ENCODE measurements around the gene TMEM255B.
"Not testable (repeated sequence)": the region's sequence is repeated elsewhere in the genome, so short reads cannot be mapped to it uniquely, and the experiment has no call there.

The TMEM255B gene

GRCh38 chr13:113750554-113751399, 8.2 kb upstream of the TMEM255B start:
- no peak for DNase-seq

DNA sequence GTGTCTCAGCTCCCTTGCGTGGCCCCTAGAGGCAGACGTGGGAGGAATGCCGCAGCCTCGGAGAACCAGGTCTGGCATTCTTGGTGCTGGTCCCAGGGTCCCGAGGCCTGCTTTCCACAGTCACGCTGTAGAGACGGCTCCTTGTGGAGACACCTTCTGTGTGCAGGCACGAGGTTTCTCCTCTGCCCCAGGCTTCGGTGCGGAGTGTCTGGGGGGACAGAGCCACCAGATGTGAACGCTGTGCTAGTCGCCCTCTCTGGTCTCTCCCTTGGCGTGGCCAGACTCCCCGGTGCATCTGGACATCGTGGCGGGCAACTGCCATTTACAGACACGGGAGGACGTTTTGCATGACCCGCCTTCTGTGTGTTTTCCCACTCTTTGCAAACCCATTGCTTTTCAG, 7.5 kb upstream of the TMEM255B start:
- no peak for DNase-seq

DNA sequence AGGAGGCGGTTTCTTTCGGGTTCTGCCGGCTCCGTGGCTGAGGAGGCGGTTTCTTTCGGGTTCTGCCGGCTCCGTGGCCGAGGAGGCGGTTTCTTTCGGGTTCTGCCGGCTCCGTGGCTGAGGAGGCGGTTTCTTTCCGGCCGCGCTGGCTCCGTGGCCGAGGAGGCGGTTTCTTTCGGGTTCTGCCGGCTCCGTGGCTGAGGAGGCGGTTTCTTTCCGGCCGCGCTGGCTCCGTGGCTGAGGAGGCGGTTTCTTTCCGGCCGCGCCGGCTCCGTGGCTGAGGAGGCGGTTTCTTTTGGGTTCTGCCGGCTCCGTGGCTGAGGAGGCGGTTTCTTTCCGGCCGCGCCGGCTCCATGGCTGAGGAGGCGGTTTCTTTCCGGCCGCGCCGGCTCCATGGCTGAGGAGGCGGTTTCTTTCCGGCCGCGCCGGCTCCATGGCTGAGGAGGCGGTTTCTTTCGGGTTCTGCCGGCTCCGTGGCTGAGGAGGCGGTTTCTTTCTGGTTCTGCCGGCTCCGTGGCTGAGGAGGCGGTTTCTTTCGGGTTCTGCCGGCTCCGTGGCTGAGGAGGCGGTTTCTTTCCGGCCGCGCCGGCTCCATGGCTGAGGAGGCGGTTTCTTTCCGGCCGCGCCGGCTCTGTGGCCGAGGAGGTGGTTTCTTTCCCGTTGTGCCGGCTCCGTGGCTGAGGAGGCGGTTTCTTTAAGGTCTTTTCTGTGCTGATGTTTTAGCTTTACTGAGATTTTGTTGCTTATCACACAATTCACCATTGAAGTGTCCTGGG, 6.6 kb upstream of the TMEM255B start:
- not testable (repeated sequence) for DNase-seq

DNA sequence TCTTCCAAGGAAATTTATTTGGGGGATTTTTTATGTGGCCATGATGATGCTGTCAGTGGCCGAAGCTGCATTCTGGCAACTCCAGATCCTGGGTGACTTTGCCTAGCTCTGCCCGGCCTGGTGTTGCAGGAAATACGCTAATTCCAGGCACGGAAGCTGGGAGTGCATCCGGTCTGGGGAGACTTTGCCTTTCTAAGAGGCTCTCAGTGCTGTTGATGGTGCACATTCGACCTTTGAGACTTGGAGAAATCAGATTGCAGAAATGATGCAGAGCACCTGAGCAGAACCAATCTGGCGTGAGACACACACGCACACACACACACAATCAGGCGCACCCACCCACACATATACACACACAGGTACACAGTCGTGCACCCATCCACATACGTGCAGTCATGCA, 5.9 kb upstream of the TMEM255B start:
- no peak for DNase-seq

GRCh38 chr13:113754242-113754641, 4.8 kb upstream of the TMEM255B start:
- no peak for DNase-seq

GRCh38 chr13:113754691-113755090, 4.3 kb upstream of the TMEM255B start:
- no peak for DNase-seq

DNA sequence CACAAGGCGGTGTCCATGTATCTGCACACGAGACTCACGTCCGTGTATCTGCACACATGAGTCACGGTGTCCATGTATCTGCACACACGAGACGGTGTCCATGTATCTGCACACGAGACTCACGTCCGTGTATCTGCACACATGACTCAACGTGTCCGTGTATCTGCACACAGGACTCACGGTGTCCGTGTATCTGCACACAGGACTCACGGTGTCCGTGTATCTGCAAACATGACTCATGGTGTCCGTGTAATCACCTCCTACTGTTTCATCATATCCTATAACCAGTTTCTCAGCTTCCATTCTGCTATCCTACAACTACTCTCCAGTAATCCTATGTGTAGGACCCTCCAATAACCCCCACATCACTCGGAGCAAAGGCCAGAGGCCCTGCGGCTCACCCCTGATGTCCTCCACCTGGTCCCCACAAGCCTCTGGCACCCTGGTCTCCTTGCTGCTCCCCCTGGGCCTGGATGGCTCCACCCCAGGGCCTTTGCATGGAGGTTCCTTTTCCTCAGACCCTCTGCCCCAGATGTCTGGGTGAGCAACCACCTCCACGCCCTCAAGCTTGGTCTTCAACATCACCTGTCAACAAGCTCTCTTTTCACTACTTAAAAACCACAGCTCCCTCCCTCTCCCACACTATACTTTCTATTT, 2.5 kb upstream of the TMEM255B start:
- no peak for DNase-seq

- DNase-seq = no peak
Observed at GRCh38 chr13:113759525-113760137, 605 bp downstream of the TMEM255B start.

DNA sequence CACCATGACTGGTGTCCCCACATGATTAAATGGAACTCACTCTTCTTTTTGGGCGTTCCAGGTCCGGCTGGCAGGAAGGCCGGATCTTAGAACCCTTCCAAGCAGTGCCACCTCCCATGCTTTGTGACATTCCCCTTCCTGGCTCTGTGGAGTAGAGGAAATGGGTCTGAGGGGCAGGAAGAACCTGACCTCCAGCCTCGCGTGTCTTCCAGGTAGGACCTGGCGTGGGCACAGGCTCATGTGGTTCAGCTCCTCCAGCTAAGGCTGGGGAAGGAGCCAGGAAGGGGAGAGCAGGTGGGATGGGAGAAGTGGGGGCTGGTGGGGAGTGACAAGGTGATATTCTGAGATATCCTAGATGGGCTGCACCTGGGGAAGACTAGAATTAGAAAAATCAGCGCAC, 2.1 kb downstream of the TMEM255B start:
- no peak for DNase-seq

DNA sequence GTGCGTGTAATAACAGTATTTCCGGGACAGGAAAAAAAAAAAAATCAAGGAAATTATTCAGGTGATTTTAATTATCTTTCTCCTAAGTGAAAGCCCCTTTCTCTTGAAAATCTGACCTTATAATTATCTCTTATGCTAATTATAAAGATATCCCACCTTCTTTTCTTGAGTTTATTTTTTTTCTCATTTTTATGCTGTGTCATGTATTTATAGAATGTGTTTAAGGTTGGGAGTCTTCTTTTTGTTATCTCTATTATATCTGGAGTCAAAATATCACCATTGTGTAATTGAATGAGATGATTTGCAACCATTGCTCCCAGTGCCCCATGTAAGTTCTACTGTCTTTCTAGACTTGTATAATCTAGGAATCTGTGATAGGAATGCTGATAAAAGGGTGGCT, 3.0 kb downstream of the TMEM255B start:
- no peak for DNase-seq

GRCh38 chr13:113762538-113762937, 3.5 kb downstream of the TMEM255B start:
- DNase-seq = no peak

- DNase-seq = no peak
Observed at GRCh38 chr13:113763254-113763653, 4.2 kb downstream of the TMEM255B start.

GRCh38 chr13:113763961-113764792, 5.2 kb downstream of the TMEM255B start:
- DNase-seq = no peak

- DNase-seq = no peak
Observed at GRCh38 chr13:113764793-113765563, 6.0 kb downstream of the TMEM255B start.

GRCh38 chr13:113765564-113765910, 6.5 kb downstream of the TMEM255B start:
- no peak for DNase-seq

GRCh38 chr13:113766035-113766800, 7.2 kb downstream of the TMEM255B start:
- no peak for DNase-seq

- no peak for DNase-seq
Observed at GRCh38 chr13:113767366-113767765, 8.3 kb downstream of the TMEM255B start.

GRCh38 chr13:113768018-113768905, 9.2 kb downstream of the TMEM255B start:
- no peak for DNase-seq

DNA sequence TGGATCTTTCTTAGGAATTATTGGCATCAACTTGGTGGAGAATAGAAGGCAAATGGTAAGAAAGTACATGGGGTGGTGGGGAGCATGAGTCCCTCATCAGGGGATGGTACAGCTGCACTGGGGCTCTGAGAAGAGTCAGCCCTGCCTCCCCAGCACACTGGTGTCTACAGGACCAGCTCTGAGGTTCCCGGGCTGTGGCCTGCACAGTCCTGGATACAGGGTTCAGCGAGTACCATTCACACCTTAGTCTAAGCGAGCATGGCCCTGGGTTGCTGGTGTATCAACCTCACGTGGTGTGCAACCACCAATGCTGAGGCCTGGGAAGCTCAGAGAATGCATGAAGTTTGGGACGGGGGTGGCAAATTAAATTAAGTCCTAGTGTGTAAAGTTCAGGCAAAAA, 10.1 kb downstream of the TMEM255B start:
- DNase-seq = no peak

DNA sequence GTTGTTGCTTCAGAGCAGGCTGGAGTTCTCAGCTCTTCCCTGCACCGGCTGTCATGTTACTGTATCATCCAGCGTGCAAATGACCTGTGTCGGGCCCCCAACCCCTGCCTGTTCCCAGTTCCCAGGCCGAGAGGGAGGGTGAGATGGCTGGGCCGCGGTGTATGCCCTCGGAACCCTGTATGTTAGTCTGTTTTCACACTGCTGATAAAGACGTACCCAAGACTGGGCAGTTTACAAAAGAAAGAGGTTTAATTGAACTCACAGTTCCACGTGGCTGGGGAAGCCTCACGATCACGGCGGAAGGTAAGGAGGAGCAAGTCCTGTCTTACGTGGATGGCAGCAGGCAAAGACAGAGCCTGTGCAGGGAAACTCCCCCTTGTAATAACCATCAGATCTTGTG, 10.9 kb downstream of the TMEM255B start:
- DNase-seq = no peak
